K562 (cell line): ENCODE data around the gene ZCCHC8. TPM values are rescaled to one million over a fixed set of nuclear protein-coding genes. Genes with fewer than 3 reads are reported as not detected.
A peak's percentile ranks its signal among the peaks of the same experiment; 100 is the strongest.

Experiments used
- CCNT2 ChIP-seq: IDR thresholded peaks from 2 replicates; pipeline ENCODE4 v1.6.1; 2011; ENCODE audit warnings: borderline replicate concordance, low read depth, mild to moderate bottlenecking, moderate library complexity, mixed read lengths, low read length; ENCODE audit not compliant: insufficient read length; ENCODE audit errors: extremely low read depth
- ETS1 ChIP-seq: conservative IDR thresholded peaks from 2 replicates; pipeline ENCODE4 v1.6.1; 2011; ENCODE audit warnings: low read depth, mild to moderate bottlenecking, low read length; ENCODE audit not compliant: control insufficient read depth
- FOXP1 ChIP-seq: sonication (generic); formaldehyde crosslinking; IDR thresholded peaks from 2 replicates; pipeline ENCODE4 v1.8.0; 2022; ENCODE audit warnings: mild to moderate bottlenecking, missing genetic modification reagents
- NR2C1 ChIP-seq, 2 experiments: fragments of 450-650 bp; IDR thresholded peaks; 2 replicates each; pipeline ENCODE4 v1.6.1; 2017; ENCODE audit warnings: mild to moderate bottlenecking in 2 of 2, antibody characterized with exemption in 1 of 2, inconsistent platforms in 1 of 2, missing compliant biosample characterization in 1 of 2, missing genetic modification characterization in 1 of 2
- POLR2G ChIP-seq: fragments of 200-400 bp; formaldehyde crosslinking; IDR thresholded peaks from 2 replicates; pipeline ENCODE4 v1.6.1; 2017; ENCODE audit warnings: low read depth, mild to moderate bottlenecking, antibody characterized with exemption, low read length, moderate library complexity
- RBM22 ChIP-seq: fragments of 200-400 bp; formaldehyde crosslinking; IDR thresholded peaks from 2 replicates; pipeline ENCODE4 v1.6.1; 2018; ENCODE audit warnings: low read length, low read depth; ENCODE audit not compliant: poor library complexity, severe bottlenecking
- RHOXF2B ChIP-seq: fragments of 250-450 bp; sonication (Bioruptor Pico); conservative IDR thresholded peaks from 2 replicates; pipeline ENCODE4 v1.5.1; 2021
- ZFP30 ChIP-seq: fragments of 250-450 bp; sonication (Bioruptor Pico); IDR thresholded peaks from 2 replicates; pipeline ENCODE4 v1.8.0; 2022; ENCODE audit warnings: moderate library complexity, mild to moderate bottlenecking, inconsistent platforms, borderline replicate concordance
- polyA plus RNA-seq, 8 experiments: library from polyadenylated mRNA; depleted of rRNA in 4 of 8; stranded (reverse) in 5 of 8; unstranded in 3 of 8; fragments of >200 nt; fragmentation: Nextera tagmentation in 2 of 8; fragmentation: Illumina TruSeq in 1 of 8; extraction: Ambion mirVana in 2 of 8; extraction: Trizol in 1 of 8; gene quantifications; 2 replicates each; pipeline versions ENCODE4 v1.2.1 to v1.2.3, GENCODE V29; 2011 to 2014; ENCODE audit warnings: inconsistent platforms in 1 of 8, missing spikeins in 1 of 8
- small RNA-seq: library from RNA; depleted of rRNA; stranded (forward); fragments of <200 nt; gene quantifications from one replicate; pipeline ENCODE3, GENCODE V24; 2014
- total RNA-seq, 7 experiments: library from RNA; depleted of rRNA in 6 of 7; stranded (reverse); fragments of >200 nt in 6 of 7; fragmentation: Illumina TruSeq in 2 of 7; extraction: Trizol in 2 of 7; gene quantifications; 2 replicates each; pipeline versions ENCODE4 v1.2.1 to v1.2.3, GENCODE V29; 2011 to 2021; ENCODE audit warnings: low replicate concordance in 1 of 7

The ZCCHC8 gene
- total and polyA plus RNA-seq, 9 of the 15 experiments (the other 6 are each of a cell fraction or from before 2014, with no cell fraction given): 14.8 to 50.9 (median 34.1) TPM

- TF ChIP-seq RBM22 (peak; percentile 74), ETS1 (no peak; the same call in 1 of the 2 replicates), ZFP30 (CRISPR knock-in tag) (no peak), RHOXF2B (CRISPR knock-in tag) (no peak), FOXP1 (CRISPR knock-in tag) (no peak), CCNT2 (peak; percentile 64), POLR2G (peak; percentile 87), NR2C1 (IDR thresholded peaks at IDR 0.05) (no peak), NR2C1 (tag; IDR thresholded peaks at IDR 0.05) (no peak)
Observed at GRCh38 chr12:122421821-122422729, 78.7 kb downstream of the ZCCHC8 start, which contains the start of gene CLIP1 (continued).

Small RNAs within 50 kb of the gene (small RNA-seq; reads per million reads assigned to genes)
- gene RF00411: 0.26 reads per million

Other genes starting within 250 kb of the ZCCHC8 start
- gene VPS33A, start 234.4 kb downstream of the ZCCHC8 start, total RNA-seq (2014; rRNA removed): 27.3 and 34.9 TPM in 2 replicates
- 27.0 and 31.3 TPM in 2 replicates for gene VPS33A, start 234.4 kb downstream of the ZCCHC8 start, total RNA-seq (2014; rRNA removed; fragmentation: Illumina TruSeq; extraction: Trizol)
- gene VPS33A, start 234.4 kb downstream of the ZCCHC8 start, total RNA-seq (2015; rRNA removed; fragmentation: Illumina TruSeq; extraction: Trizol): 25.0 and 25.3 TPM in 2 replicates
- 33.4 and 34.3 TPM in 2 replicates for gene VPS33A, start 234.4 kb downstream of the ZCCHC8 start, total RNA-seq (2021)
- gene VPS33A, start 234.4 kb downstream of the ZCCHC8 start, polyA plus RNA-seq (2011; rRNA removed): 17.5 and 23.5 TPM in 2 replicates
- gene VPS33A, start 234.4 kb downstream of the ZCCHC8 start, polyA plus RNA-seq (2014; fragmentation: Illumina TruSeq; extraction: Trizol): 32.9 and 33.2 TPM in 2 replicates
- 10 to 100 TPM; 10.6 to 14.9 TPM for gene VPS33A, start 234.4 kb downstream of the ZCCHC8 start, polyA plus RNA-seq (2014; fragmentation: Nextera tagmentation; extraction: Ambion mirVana)
- gene VPS33A, start 234.4 kb downstream of the ZCCHC8 start, polyA plus RNA-seq (2014; rRNA removed): 23.0 and 23.6 TPM in 2 replicates
- gene CLIP1, start 78.3 kb downstream of the ZCCHC8 start, total RNA-seq (2014; rRNA removed): 19.7 and 20.1 TPM in 2 replicates
- 29.6 and 39.5 TPM in 2 replicates for gene CLIP1, start 78.3 kb downstream of the ZCCHC8 start, total RNA-seq (2014; rRNA removed; fragmentation: Illumina TruSeq; extraction: Trizol)
- 33.3 and 33.9 TPM in 2 replicates for gene CLIP1, start 78.3 kb downstream of the ZCCHC8 start, total RNA-seq (2015; rRNA removed; fragmentation: Illumina TruSeq; extraction: Trizol)
- gene CLIP1, start 78.3 kb downstream of the ZCCHC8 start, total RNA-seq (2021): 24.9 and 27.8 TPM in 2 replicates
- gene CLIP1, start 78.3 kb downstream of the ZCCHC8 start, polyA plus RNA-seq (2011; rRNA removed): 31.9 and 34.5 TPM in 2 replicates
- 27.3 and 27.6 TPM in 2 replicates for gene CLIP1, start 78.3 kb downstream of the ZCCHC8 start, polyA plus RNA-seq (2014; fragmentation: Illumina TruSeq; extraction: Trizol)
- 1 to 10 TPM; 5.8 to 6.1 TPM for gene CLIP1, start 78.3 kb downstream of the ZCCHC8 start, polyA plus RNA-seq (2014; fragmentation: Nextera tagmentation; extraction: Ambion mirVana)
- gene CLIP1, start 78.3 kb downstream of the ZCCHC8 start, polyA plus RNA-seq (2014; rRNA removed): 19.1 and 21.2 TPM in 2 replicates
- gene RSRC2, start 26.0 kb upstream of the ZCCHC8 start, total RNA-seq (2014; rRNA removed): 65.9 and 83.6 TPM in 2 replicates
- gene RSRC2, start 26.0 kb upstream of the ZCCHC8 start, total RNA-seq (2014; rRNA removed; fragmentation: Illumina TruSeq; extraction: Trizol): 112 and 125 TPM in 2 replicates
- 109 and 120 TPM in 2 replicates for gene RSRC2, start 26.0 kb upstream of the ZCCHC8 start, total RNA-seq (2015; rRNA removed; fragmentation: Illumina TruSeq; extraction: Trizol)
- 55.5 and 56.9 TPM in 2 replicates for gene RSRC2, start 26.0 kb upstream of the ZCCHC8 start, total RNA-seq (2021)
- 66.6 and 70.1 TPM in 2 replicates for gene RSRC2, start 26.0 kb upstream of the ZCCHC8 start, polyA plus RNA-seq (2011; rRNA removed)
- 87.5 and 123 TPM in 2 replicates for gene RSRC2, start 26.0 kb upstream of the ZCCHC8 start, polyA plus RNA-seq (2014; fragmentation: Illumina TruSeq; extraction: Trizol)
- gene RSRC2, start 26.0 kb upstream of the ZCCHC8 start, polyA plus RNA-seq (2014; fragmentation: Nextera tagmentation; extraction: Ambion mirVana): 10 to 100 TPM; 52.6 to 72.3 TPM
- 65.0 and 80.3 TPM in 2 replicates for gene RSRC2, start 26.0 kb upstream of the ZCCHC8 start, polyA plus RNA-seq (2014; rRNA removed)
- gene KNTC1, start 26.3 kb upstream of the ZCCHC8 start, total RNA-seq (2014; rRNA removed): 62.7 and 69.9 TPM in 2 replicates
- gene KNTC1, start 26.3 kb upstream of the ZCCHC8 start, total RNA-seq (2014; rRNA removed; fragmentation: Illumina TruSeq; extraction: Trizol): 134 and 135 TPM in 2 replicates
- 110 and 120 TPM in 2 replicates for gene KNTC1, start 26.3 kb upstream of the ZCCHC8 start, total RNA-seq (2015; rRNA removed; fragmentation: Illumina TruSeq; extraction: Trizol)
- 82.3 and 83.1 TPM in 2 replicates for gene KNTC1, start 26.3 kb upstream of the ZCCHC8 start, total RNA-seq (2021)
- 130 and 146 TPM in 2 replicates for gene KNTC1, start 26.3 kb upstream of the ZCCHC8 start, polyA plus RNA-seq (2011; rRNA removed)
- 74.1 and 99.6 TPM in 2 replicates for gene KNTC1, start 26.3 kb upstream of the ZCCHC8 start, polyA plus RNA-seq (2014; fragmentation: Illumina TruSeq; extraction: Trizol)
- 10 to 100 TPM; 38.9 to 57.8 TPM for gene KNTC1, start 26.3 kb upstream of the ZCCHC8 start, polyA plus RNA-seq (2014; fragmentation: Nextera tagmentation; extraction: Ambion mirVana)
- 102 and 103 TPM in 2 replicates for gene KNTC1, start 26.3 kb upstream of the ZCCHC8 start, polyA plus RNA-seq (2014; rRNA removed)
- not detected in 2 replicates for gene HCAR2, start 202.4 kb upstream of the ZCCHC8 start, total RNA-seq (2014; rRNA removed)
- gene HCAR2, start 202.4 kb upstream of the ZCCHC8 start, total RNA-seq (2014; rRNA removed; fragmentation: Illumina TruSeq; extraction: Trizol): not detected in 2 replicates
- not detected in 2 replicates for gene HCAR2, start 202.4 kb upstream of the ZCCHC8 start, total RNA-seq (2015; rRNA removed; fragmentation: Illumina TruSeq; extraction: Trizol)
- not detected in 2 replicates for gene HCAR2, start 202.4 kb upstream of the ZCCHC8 start, total RNA-seq (2021)
- gene HCAR2, start 202.4 kb upstream of the ZCCHC8 start, polyA plus RNA-seq (2011; rRNA removed): not detected in 2 replicates
- not detected in 2 replicates for gene HCAR2, start 202.4 kb upstream of the ZCCHC8 start, polyA plus RNA-seq (2014; fragmentation: Illumina TruSeq; extraction: Trizol)
- gene HCAR2, start 202.4 kb upstream of the ZCCHC8 start, polyA plus RNA-seq (2014; fragmentation: Nextera tagmentation; extraction: Ambion mirVana): not detected
- gene HCAR2, start 202.4 kb upstream of the ZCCHC8 start, polyA plus RNA-seq (2014; rRNA removed): not detected in 2 replicates
- gene HCAR3, start 215.9 kb upstream of the ZCCHC8 start, total RNA-seq (2014; rRNA removed): not detected in 2 replicates
- gene HCAR3, start 215.9 kb upstream of the ZCCHC8 start, total RNA-seq (2014; rRNA removed; fragmentation: Illumina TruSeq; extraction: Trizol): not detected in 2 replicates
- not detected in 2 replicates for gene HCAR3, start 215.9 kb upstream of the ZCCHC8 start, total RNA-seq (2015; rRNA removed; fragmentation: Illumina TruSeq; extraction: Trizol)
- not detected in 2 replicates for gene HCAR3, start 215.9 kb upstream of the ZCCHC8 start, total RNA-seq (2021)
- not detected in 2 replicates for gene HCAR3, start 215.9 kb upstream of the ZCCHC8 start, polyA plus RNA-seq (2011; rRNA removed)
- not detected in 2 replicates for gene HCAR3, start 215.9 kb upstream of the ZCCHC8 start, polyA plus RNA-seq (2014; fragmentation: Illumina TruSeq; extraction: Trizol)
- gene HCAR3, start 215.9 kb upstream of the ZCCHC8 start, polyA plus RNA-seq (2014; fragmentation: Nextera tagmentation; extraction: Ambion mirVana): not detected
- gene HCAR3, start 215.9 kb upstream of the ZCCHC8 start, polyA plus RNA-seq (2014; rRNA removed): not detected in 2 replicates
- gene HCAR1, start 229.9 kb upstream of the ZCCHC8 start, total RNA-seq (2014; rRNA removed): not detected in 2 replicates
- gene HCAR1, start 229.9 kb upstream of the ZCCHC8 start, total RNA-seq (2014; rRNA removed; fragmentation: Illumina TruSeq; extraction: Trizol): not detected in 2 replicates
- gene HCAR1, start 229.9 kb upstream of the ZCCHC8 start, total RNA-seq (2015; rRNA removed; fragmentation: Illumina TruSeq; extraction: Trizol): not detected in 2 replicates
- gene HCAR1, start 229.9 kb upstream of the ZCCHC8 start, total RNA-seq (2021): not detected in 2 replicates
- gene HCAR1, start 229.9 kb upstream of the ZCCHC8 start, polyA plus RNA-seq (2011; rRNA removed): not detected in 2 replicates
- not detected in 2 replicates for gene HCAR1, start 229.9 kb upstream of the ZCCHC8 start, polyA plus RNA-seq (2014; fragmentation: Illumina TruSeq; extraction: Trizol)
- not detected for gene HCAR1, start 229.9 kb upstream of the ZCCHC8 start, polyA plus RNA-seq (2014; fragmentation: Nextera tagmentation; extraction: Ambion mirVana)
- gene HCAR1, start 229.9 kb upstream of the ZCCHC8 start, polyA plus RNA-seq (2014; rRNA removed): not detected in 2 replicates